Osteoblast (primary cell): ENCODE results near the gene PHF24. TPM values are rescaled to one million over a fixed set of nuclear protein-coding genes. Genes with fewer than 3 reads are reported as not detected.

ENCODE experiments used
- DNase-seq: peaks from one replicate; pipeline ENCODE4 v3.0.0; 2011; ENCODE audit warnings: low spot score, mixed read lengths; ENCODE audit not compliant: insufficient read length; ENCODE audit errors: missing footprints
- H2AFZ ChIP-seq: 2 replicates; pipeline ENCODE4 v1.6.0; 2011; ENCODE audit warnings: mild to moderate bottlenecking, low read length
- H3K27ac ChIP-seq: 2 replicates; pipeline ENCODE4 v1.5.1; 2011; ENCODE audit warnings: mild to moderate bottlenecking, low read depth, low read length, moderate library complexity
- H3K27me3 ChIP-seq: 2 replicates; pipeline ENCODE4 v1.6.0; 2012; ENCODE audit warnings: mild to moderate bottlenecking, control low read depth, inconsistent platforms, low read length, moderate library complexity; ENCODE audit not compliant: insufficient read depth
- H3K36me3 ChIP-seq: 2 replicates; pipeline ENCODE4 v1.5.1; 2011; ENCODE audit warnings: mild to moderate bottlenecking, low read length, control low read depth, moderate library complexity; ENCODE audit not compliant: insufficient read depth
- H3K4me1 ChIP-seq: 2 replicates; pipeline ENCODE4 v1.5.1; 2011; ENCODE audit warnings: mild to moderate bottlenecking, low read length, control low read depth, moderate library complexity; ENCODE audit not compliant: insufficient read depth
- H3K4me2 ChIP-seq: 2 replicates; pipeline ENCODE4 v1.6.0; 2011; ENCODE audit warnings: mild to moderate bottlenecking, low read length; ENCODE audit not compliant: insufficient read depth
- H3K4me3 ChIP-seq: fragments of 200-600 bp; sonication (generic); 3 replicates; pipeline ENCODE4 v1.5.1; 2012; ENCODE audit warnings: mild to moderate bottlenecking, low read length, inconsistent platforms; ENCODE audit not compliant: insufficient read depth
- H3K79me2 ChIP-seq: 2 replicates; pipeline ENCODE4 v1.6.0; 2012; ENCODE audit warnings: mild to moderate bottlenecking, low read length, control low read depth, inconsistent platforms; ENCODE audit not compliant: insufficient read depth
- H3K9me3 ChIP-seq: 2 replicates; pipeline ENCODE4 v1.5.1; 2011; ENCODE audit warnings: low read depth, low read length, control low read depth
- H4K20me1 ChIP-seq: 2 replicates; pipeline ENCODE4 v1.6.0; 2012; ENCODE audit warnings: mild to moderate bottlenecking, low read length, control low read depth; ENCODE audit not compliant: insufficient read depth
- CTCF ChIP-seq: IDR thresholded peaks from 2 replicates; pipeline ENCODE4 v1.5.1; 2011; ENCODE audit warnings: mild to moderate bottlenecking, low read depth, low read length, moderate library complexity; ENCODE audit errors: extremely low read depth
- total RNA-seq: library from RNA; depleted of rRNA; stranded (reverse); fragments of >200 nt; gene quantifications from 2 replicates; pipeline ENCODE4 v1.2.3, GENCODE V29; 2012

PHF24 gene
- total RNA-seq, 1 donor, result not detected

DNA sequence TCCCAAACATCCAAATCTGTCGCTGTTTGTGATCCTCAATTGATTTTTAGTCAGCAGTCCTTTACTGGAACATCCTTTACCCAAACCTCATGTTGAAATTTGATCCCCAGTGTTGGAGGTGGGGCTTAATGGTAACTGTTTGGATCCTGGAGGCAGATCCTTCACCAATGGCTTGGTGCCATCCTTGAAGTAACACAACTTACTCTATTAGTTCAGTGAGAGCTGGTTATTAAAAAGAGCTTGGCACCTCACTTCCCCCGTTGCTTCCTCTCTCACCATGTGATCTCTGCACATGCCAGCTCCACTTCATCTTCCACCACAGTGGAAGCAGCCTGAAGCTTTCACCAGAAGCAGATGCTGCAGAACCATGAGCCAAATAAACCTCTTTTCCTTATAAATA, 71.8 kb downstream of the PHF24 start:
- Histone ChIP-seq H3K9me3 (no peaks in the 10 kb centered on the region), H3K4me3 (no peak overlapping the region), H3K27me3 (no peaks in the 10 kb centered on the region), H3K36me3 (peaks cover 3% of the 10 kb centered on the region), H4K20me1 (no peaks in the 10 kb centered on the region), H3K27ac (no peak overlapping the region), H3K79me2 (no peaks in the 10 kb centered on the region), H2AFZ (no peak overlapping the region), H3K4me2 (no peak overlapping the region), H3K4me1 (peaks cover 16% of the 10 kb centered on the region)
- TF ChIP-seq CTCF, result no peak
- DNase-seq, result no peak

Other genes starting within 250 kb of the PHF24 start
- gene CCL21, start 248.1 kb upstream of the PHF24 start, total RNA-seq, result not detected in 2 replicates
- gene DNAJB5, start 31.5 kb downstream of the PHF24 start, total RNA-seq, result 12.7 and 16.5 TPM in 2 replicates
- 241 and 267 TPM in 2 replicates for gene VCP, start 114.3 kb downstream of the PHF24 start, total RNA-seq
- 10.9 and 11.5 TPM in 2 replicates for gene FANCG, start 121.7 kb downstream of the PHF24 start, total RNA-seq
- 15.0 and 15.9 TPM in 2 replicates for gene PIGO, start 138.3 kb downstream of the PHF24 start, total RNA-seq
- gene STOML2, start 144.8 kb downstream of the PHF24 start, total RNA-seq, result 130 and 140 TPM in 2 replicates
- 31.1 and 32.1 TPM in 2 replicates for gene ATOSB, start 157.6 kb downstream of the PHF24 start, total RNA-seq
- 24.8 and 25.3 TPM in 2 replicates for gene UNC13B, start 203.7 kb downstream of the PHF24 start, total RNA-seq